ENCODE measurements around the gene EEF1AKMT4.

The EEF1AKMT4 gene

GRCh38 chr3:184272269-184272668 lies 22.8 kb downstream of the EEF1AKMT4 start:
- TF ChIP-seq, protein P1, sequence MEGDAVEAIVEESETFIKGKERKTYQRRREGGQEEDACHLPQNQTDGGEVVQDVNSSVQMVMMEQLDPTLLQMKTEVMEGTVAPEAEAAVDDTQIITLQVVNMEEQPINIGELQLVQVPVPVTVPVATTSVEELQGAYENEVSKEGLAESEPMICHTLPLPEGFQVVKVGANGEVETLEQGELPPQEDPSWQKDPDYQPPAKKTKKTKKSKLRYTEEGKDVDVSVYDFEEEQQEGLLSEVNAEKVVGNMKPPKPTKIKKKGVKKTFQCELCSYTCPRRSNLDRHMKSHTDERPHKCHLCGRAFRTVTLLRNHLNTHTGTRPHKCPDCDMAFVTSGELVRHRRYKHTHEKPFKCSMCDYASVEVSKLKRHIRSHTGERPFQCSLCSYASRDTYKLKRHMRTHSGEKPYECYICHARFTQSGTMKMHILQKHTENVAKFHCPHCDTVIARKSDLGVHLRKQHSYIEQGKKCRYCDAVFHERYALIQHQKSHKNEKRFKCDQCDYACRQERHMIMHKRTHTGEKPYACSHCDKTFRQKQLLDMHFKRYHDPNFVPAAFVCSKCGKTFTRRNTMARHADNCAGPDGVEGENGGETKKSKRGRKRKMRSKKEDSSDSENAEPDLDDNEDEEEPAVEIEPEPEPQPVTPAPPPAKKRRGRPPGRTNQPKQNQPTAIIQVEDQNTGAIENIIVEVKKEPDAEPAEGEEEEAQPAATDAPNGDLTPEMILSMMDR (IDR thresholded peaks at IDR 0.05; ENCODE audit: insufficient read depth, low read length, poor library complexity, severe bottlenecking), result no peak
- H3K36me3 ChIP-seq (ENCODE audit: control insufficient read depth, insufficient read depth, low read length), result no peaks in the 10 kb centered on the region
- no peak for DNase-seq (ENCODE audit: extremely low read depth, insufficient read length)
- no peak overlapping the region for H3K4me3 ChIP-seq (replicated peaks; ENCODE audit: low read depth, low read length)
- no peaks in the 10 kb centered on the region; the same call in 1 of the 2 replicates for H3K27me3 ChIP-seq (replicated peaks; ENCODE audit: control insufficient read depth, insufficient read depth, low read length)

DNA sequence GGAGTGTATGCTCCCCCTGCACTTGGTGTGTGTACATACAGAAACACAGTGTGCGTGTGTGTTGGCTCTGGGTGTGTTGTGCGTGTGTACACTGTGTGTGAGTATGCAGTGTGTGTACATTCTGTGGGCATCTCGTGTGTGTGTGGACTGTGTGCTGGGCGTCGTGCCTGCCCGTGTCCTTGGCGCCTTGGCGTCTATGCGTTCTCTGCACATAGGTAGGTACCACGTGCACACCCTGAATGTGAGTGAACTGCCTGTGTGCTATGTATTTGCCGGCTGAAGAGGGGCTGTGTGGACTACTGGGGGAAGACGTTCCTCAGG lies 25.9 kb downstream of the EEF1AKMT4 start:
- no peak for DNase-seq (ENCODE audit: extremely low read depth, insufficient read length)
- TF ChIP-seq, protein P1 (IDR thresholded peaks at IDR 0.05; ENCODE audit: insufficient read depth, low read length, poor library complexity, severe bottlenecking), result no peak
- no peaks in the 10 kb centered on the region for H3K36me3 ChIP-seq (ENCODE audit: control insufficient read depth, insufficient read depth, low read length)
- H3K4me3 ChIP-seq (replicated peaks; ENCODE audit: low read depth, low read length), result no peak overlapping the region
- no peaks in the 10 kb centered on the region; the same call in 1 of the 2 replicates for H3K27me3 ChIP-seq (replicated peaks; ENCODE audit: control insufficient read depth, insufficient read depth, low read length)

DNA sequence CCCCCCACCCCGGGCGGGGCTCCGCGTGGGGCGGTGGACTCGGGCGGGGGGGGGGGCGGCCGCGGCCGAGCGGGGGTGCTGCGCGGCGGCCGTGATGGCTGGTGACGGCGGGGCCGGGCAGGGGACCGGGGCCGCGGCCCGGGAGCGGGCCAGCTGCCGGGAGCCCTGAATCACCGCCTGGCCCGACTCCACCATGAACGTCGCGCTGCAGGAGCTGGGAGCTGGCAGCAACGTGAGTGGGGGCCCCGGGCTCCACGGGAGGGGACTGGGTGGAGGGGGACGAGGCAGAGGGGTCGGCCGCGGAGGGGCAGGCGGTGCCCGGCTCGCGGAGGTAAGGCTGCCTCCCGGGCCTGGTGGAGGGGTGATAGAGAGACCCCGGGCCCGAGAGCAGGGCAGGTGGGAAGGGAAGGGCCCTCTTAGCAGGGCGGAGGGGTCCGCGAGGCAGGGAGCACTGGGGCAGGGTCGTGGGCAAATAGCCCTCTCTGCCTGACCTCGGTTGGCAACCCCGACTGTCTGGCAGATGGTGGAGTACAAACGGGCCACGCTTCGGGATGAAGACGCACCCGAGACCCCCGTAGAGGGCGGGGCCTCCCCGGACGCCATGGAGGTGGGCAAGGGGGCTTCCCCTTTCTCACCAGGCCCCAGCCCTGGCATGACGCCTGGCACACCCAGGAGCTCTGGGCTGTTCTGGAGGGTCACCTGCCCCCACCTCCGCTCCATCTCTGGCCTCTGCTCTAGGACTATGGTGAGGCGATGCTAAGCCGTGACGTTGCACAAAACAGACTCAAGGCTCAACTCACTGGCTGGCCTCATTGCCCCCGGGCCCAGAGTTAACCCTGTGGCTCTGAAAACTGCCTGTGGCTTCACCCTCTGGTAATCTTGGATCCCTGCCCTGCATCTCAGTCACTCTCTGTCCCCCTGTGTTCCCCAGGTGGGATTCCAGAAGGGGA lies 26.8 kb downstream of the EEF1AKMT4 start, which contains the start of gene ECE2:
Gene ECE2 (plus strand): TSS at position 62 of the 950 bp plus-strand sequence. CDS start 132 bp downstream, at position 194.
- TF ChIP-seq, protein P1 (IDR thresholded peaks at IDR 0.05; ENCODE audit: insufficient read depth, low read length, poor library complexity, severe bottlenecking), result no peak
- no peaks in the 10 kb centered on the region; the same call in 1 of the 2 replicates for H3K27me3 ChIP-seq (replicated peaks; ENCODE audit: control insufficient read depth, insufficient read depth, low read length)
- no peaks in the 10 kb centered on the region for H3K36me3 ChIP-seq (ENCODE audit: control insufficient read depth, insufficient read depth, low read length)
- H3K4me3 ChIP-seq (replicated peaks; ENCODE audit: low read depth, low read length), result no peak within 1 kb of the TSS
- no peak for DNase-seq (ENCODE audit: extremely low read depth, insufficient read length)

- no peaks in the 10 kb centered on the region for H3K36me3 ChIP-seq (ENCODE audit: control insufficient read depth, insufficient read depth, low read length)
- H3K27me3 ChIP-seq (replicated peaks; ENCODE audit: control insufficient read depth, insufficient read depth, low read length), result no peaks in the 10 kb centered on the region; the same call in 1 of the 2 replicates
- TF ChIP-seq, protein P1 (IDR thresholded peaks at IDR 0.05; ENCODE audit: insufficient read depth, low read length, poor library complexity, severe bottlenecking), result no peak
- H3K4me3 ChIP-seq (replicated peaks; ENCODE audit: low read depth, low read length), result no peak overlapping the region
- no peak for DNase-seq (ENCODE audit: extremely low read depth, insufficient read length)
These were observed 27.9 kb downstream of the EEF1AKMT4 start for GRCh38 chr3:184277366-184277765.

GRCh38 chr3:184282941-184283340 lies 33.5 kb downstream of the EEF1AKMT4 start:
- Histone ChIP-seq H3K4me3 (replicated peaks; ENCODE audit: low read depth, low read length) (no peak overlapping the region), H3K27me3 (replicated peaks; ENCODE audit: control insufficient read depth, insufficient read depth, low read length) (no peaks in the 10 kb centered on the region; the same call in 1 of the 2 replicates), H3K36me3 (ENCODE audit: control insufficient read depth, insufficient read depth, low read length) (no peaks in the 10 kb centered on the region)
- DNase-seq (ENCODE audit: extremely low read depth, insufficient read length), result no peak
- TF ChIP-seq, protein P1 (IDR thresholded peaks at IDR 0.05; ENCODE audit: insufficient read depth, low read length, poor library complexity, severe bottlenecking), result no peak
